HepG2 (cell line): ENCODE data around the gene GSTCD.

Source experiments
- CHD2 ChIP-seq: IDR thresholded peaks from 2 replicates; pipeline ENCODE4 v1.6.1; 2011; ENCODE audit warnings: low read depth, low read length, improper control_type of control experiment
- EZH2 ChIP-seq: conservative IDR thresholded peaks from 2 replicates; pipeline ENCODE4 v1.6.1; 2012; ENCODE audit warnings: mild to moderate bottlenecking, low read depth, low read length, moderate library complexity
- GTF2F1 ChIP-seq: fragments of 150-350 bp; IDR thresholded peaks from 2 replicates; pipeline ENCODE4 v1.6.1; 2014; ENCODE audit warnings: low read length
- PBX3 ChIP-seq: sonication (generic); formaldehyde crosslinking; IDR thresholded peaks from 2 replicates; pipeline ENCODE4 v1.8.1; 2023; ENCODE audit warnings: missing genetic modification reagents, inconsistent platforms, borderline replicate concordance
- REST ChIP-seq, 2 experiments: IDR thresholded peaks; 2 replicates each; pipeline ENCODE4 v1.6.1; 2011 to 2012; ENCODE audit warnings: low read length in 2 of 2, borderline replicate concordance in 1 of 2, low read depth in 1 of 2, mild to moderate bottlenecking in 1 of 2, moderate library complexity in 1 of 2
- ZNF883 ChIP-seq: sonication (generic); formaldehyde crosslinking; IDR thresholded peaks from 2 replicates; pipeline ENCODE4 v1.5.1; 2020; ENCODE audit warnings: mild to moderate bottlenecking, missing genetic modification reagents; ENCODE audit errors: not compliant biosample characterization

- TF ChIP-seq REST (IDR thresholded peaks at IDR 0.05; ENCODE audit: borderline replicate concordance in 1 of 2, low read depth in 1 of 2, low read length in 2 of 2) (no peak), CHD2 (no peak), PBX3 (CRISPR knock-in tag) (no peak), ZNF883 (no peak), EZH2 (no peak), GTF2F1 (no peak)
Observed at GRCh38 chr4:105767579-105767978, 59.0 kb downstream of the GSTCD start.
